Vagina (tissue), 2 donors: Measurements from ENCODE around the gene EIF2D. TPM values are rescaled to one million over a fixed set of nuclear protein-coding genes. Genes with fewer than 3 reads are reported as not detected.

Experiments
- DNase-seq, 2 donors: peaks; one replicate each; pipeline ENCODE4 v3.0.0-alpha.2; 2017; ENCODE audit errors: extremely low spot score in 2 of 2
- H3K27ac ChIP-seq: fragments of 200-600 bp; sonication (generic); one replicate; pipeline ENCODE4 v1.5.1; 2019
- H3K27me3 ChIP-seq: fragments of 200-600 bp; sonication (generic); one replicate; pipeline ENCODE4 v1.5.1; 2019
- H3K36me3 ChIP-seq, 2 donors: fragments of 200-600 bp; sonication (generic); one replicate each; pipeline ENCODE4 v1.5.1; 2017 to 2019
- H3K4me1 ChIP-seq: fragments of 200-600 bp; sonication (generic); one replicate; pipeline ENCODE4 v1.5.1; 2019
- H3K4me3 ChIP-seq, 2 donors: fragments of 200-600 bp; sonication (generic); 1 replicate in 1 of 2; 2 replicates in 1 of 2; pipeline ENCODE4 v1.5.1; 2016 to 2019
- H3K9me3 ChIP-seq: fragments of 200-600 bp; sonication (generic); one replicate; pipeline ENCODE4 v1.5.1; 2019
- CTCF ChIP-seq, 3 experiments: fragments of 450-650 bp in 2 of 3; fragments of 200-600 bp in 1 of 3; sonication (generic) in 1 of 3; IDR thresholded peaks; one replicate each; pipeline ENCODE4 v1.5.1; 2017 to 2019; ENCODE audit warnings: antibody characterized with exemption in 3 of 3, mild to moderate bottlenecking in 2 of 3, moderate library complexity in 2 of 3
- POLR2A ChIP-seq, 2 donors: fragments of 450-650 bp; IDR thresholded peaks; one replicate each; pipeline ENCODE4 v1.6.1; 2017; ENCODE audit warnings: antibody characterized with exemption in 2 of 2, mild to moderate bottlenecking in 2 of 2, moderate library complexity in 2 of 2
- POLR2AphosphoS5 ChIP-seq, 2 donors: sonication (generic); formaldehyde crosslinking; IDR thresholded peaks; one replicate each; pipeline ENCODE4 v1.9.0; 2017; ENCODE audit warnings: antibody characterized with exemption in 2 of 2, mild to moderate bottlenecking in 2 of 2, low read depth in 1 of 2; ENCODE audit not compliant: insufficient read depth in 1 of 2
- intact Hi-C: fragments of 100-400 bp; cut with DNase I; formaldehyde crosslinking; loops from one replicate; pipeline ENCODE4 v1.15.1; 2023
- total RNA-seq: library from RNA; depleted of rRNA; stranded (reverse); fragments of >200 nt; gene quantifications from one replicate; pipeline ENCODE4 v1.2.3, GENCODE V29; 2016

The EIF2D gene
- total RNA-seq, 1 donor from 2014 or later: 48.9 TPM

- H3K27me3 ChIP-seq: no peaks in the 10 kb centered on the region
- no peak for DNase-seq
- H3K27ac ChIP-seq: peak overlapping the region; percentile 21
- peaks cover 46% of the 10 kb centered on the region for H3K4me1 ChIP-seq
- peak overlapping the region in 1 of 2 donors; percentile 55 for H3K4me3 ChIP-seq
- H3K36me3 ChIP-seq: no peaks in the 10 kb centered on the region
- no peaks in the 10 kb centered on the region for H3K9me3 ChIP-seq
- no peak for TF ChIP-seq CTCF (IDR thresholded peaks at IDR 0.05)
- no peak for TF ChIP-seq POLR2AphosphoS5 (IDR thresholded peaks at IDR 0.05; ENCODE audit: insufficient read depth in 1 of 2, low read depth in 1 of 2)
- TF ChIP-seq POLR2A (IDR thresholded peaks at IDR 0.05): no peak
- intact Hi-C loops: no loop called here
Observed at GRCh38 chr1:206558794-206559671, 53.2 kb downstream of the EIF2D start.

GRCh38 chr1:206557636-206558473 lies 54.4 kb downstream of the EIF2D start:
- H3K4me3 ChIP-seq: peak overlapping the region; percentile 53 to 55
- no peak for TF ChIP-seq POLR2A (IDR thresholded peaks at IDR 0.05)
- TF ChIP-seq CTCF (IDR thresholded peaks at IDR 0.05): no peak
- TF ChIP-seq POLR2AphosphoS5 (IDR thresholded peaks at IDR 0.05; ENCODE audit: insufficient read depth in 1 of 2, low read depth in 1 of 2): no peak
- DNase-seq: no peak
- H3K36me3 ChIP-seq: no peaks in the 10 kb centered on the region
- H3K27me3 ChIP-seq: no peaks in the 10 kb centered on the region
- H3K4me1 ChIP-seq: peaks cover 46% of the 10 kb centered on the region
- intact Hi-C loops: loop anchor here (1.0 kb wide), 1 partner anchor 13 kb away; no protein-coding TSS in a partner anchor
- peak overlapping the region; percentile 57 for H3K27ac ChIP-seq
- no peaks in the 10 kb centered on the region for H3K9me3 ChIP-seq

GRCh38 chr1:206556750-206557635 lies 55.3 kb downstream of the EIF2D start:
- no peak for DNase-seq
- no peaks in the 10 kb centered on the region for H3K9me3 ChIP-seq
- TF ChIP-seq POLR2A (IDR thresholded peaks at IDR 0.05): no peak
- no peak for TF ChIP-seq CTCF (IDR thresholded peaks at IDR 0.05)
- peak in 1 of 2 donors; percentile 59 for TF ChIP-seq POLR2AphosphoS5 (IDR thresholded peaks at IDR 0.05; ENCODE audit: insufficient read depth in 1 of 2, low read depth in 1 of 2)
- H3K4me1 ChIP-seq: peaks cover 46% of the 10 kb centered on the region
- no peaks in the 10 kb centered on the region for H3K27me3 ChIP-seq
- H3K36me3 ChIP-seq: no peaks in the 10 kb centered on the region
- peak overlapping the region; percentile 53 to 55 for H3K4me3 ChIP-seq
- H3K27ac ChIP-seq: peak overlapping the region; percentile 57
- intact Hi-C loops: loop anchor here (1.0 kb wide), 1 partner anchor 14 kb away; no protein-coding TSS in a partner anchor

GRCh38 chr1:206556047-206556749 lies 56.1 kb downstream of the EIF2D start:
- no peak overlapping the region for H3K27ac ChIP-seq
- H3K9me3 ChIP-seq: no peaks in the 10 kb centered on the region
- H3K4me3 ChIP-seq: peak overlapping the region; percentile 53 to 55
- no peak for TF ChIP-seq CTCF (IDR thresholded peaks at IDR 0.05)
- TF ChIP-seq POLR2AphosphoS5 (IDR thresholded peaks at IDR 0.05; ENCODE audit: insufficient read depth in 1 of 2, low read depth in 1 of 2): no peak
- TF ChIP-seq POLR2A (IDR thresholded peaks at IDR 0.05): no peak
- no peak for DNase-seq
- H3K36me3 ChIP-seq: no peaks in the 10 kb centered on the region
- H3K27me3 ChIP-seq: no peaks in the 10 kb centered on the region
- intact Hi-C loops: no loop called here
- H3K4me1 ChIP-seq: peaks cover 46% of the 10 kb centered on the region
